GM19238 (cell line): Measurements from ENCODE around the gene SOX18.

Experiments
- DNase-seq: peaks from one replicate; pipeline ENCODE4 v3.0.0; 2011; ENCODE audit warnings: low spot score; ENCODE audit not compliant: insufficient read length

Gene SOX18

DNA sequence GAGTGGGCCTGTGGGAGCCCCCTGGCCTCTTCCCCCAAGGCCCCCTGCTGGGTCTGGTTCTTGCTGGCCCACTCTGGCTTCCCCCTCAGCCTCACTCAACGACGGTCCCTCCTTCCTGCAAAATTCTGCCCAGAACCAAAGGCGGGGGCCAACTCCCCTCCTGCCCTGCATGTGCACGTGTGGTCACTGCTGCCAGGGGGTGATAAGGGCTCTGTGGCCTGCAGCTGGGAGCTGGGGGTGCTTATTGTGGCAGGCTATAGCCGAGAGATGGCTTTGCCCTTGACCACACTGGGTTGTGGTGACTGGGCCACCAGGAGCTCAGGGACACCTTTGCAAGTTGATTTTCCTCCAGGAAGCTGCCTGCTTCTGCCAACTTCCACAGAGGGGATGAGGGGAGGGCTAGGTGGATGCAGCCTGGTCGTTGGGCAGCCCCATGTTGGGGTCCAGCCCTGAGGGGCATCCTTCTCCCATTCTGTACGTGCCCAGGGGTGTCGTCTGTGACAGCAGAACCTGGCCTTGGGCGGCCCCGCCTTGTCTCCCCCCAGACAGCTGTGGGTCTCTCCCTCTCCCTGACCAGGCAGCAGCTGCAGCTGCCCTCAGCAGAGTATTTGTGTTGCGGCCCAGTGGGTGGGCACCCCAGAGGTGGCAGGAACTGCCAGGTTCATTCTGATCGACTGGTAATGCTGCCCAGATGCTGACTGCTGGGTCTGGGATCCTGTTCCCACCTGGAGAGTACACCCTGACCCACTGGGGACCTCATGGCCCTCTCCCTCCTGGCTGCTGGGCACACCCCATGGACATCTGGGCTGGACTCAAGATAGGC is 19.2 kb upstream of the SOX18 start:
- DNase-seq, result no peak

DNA sequence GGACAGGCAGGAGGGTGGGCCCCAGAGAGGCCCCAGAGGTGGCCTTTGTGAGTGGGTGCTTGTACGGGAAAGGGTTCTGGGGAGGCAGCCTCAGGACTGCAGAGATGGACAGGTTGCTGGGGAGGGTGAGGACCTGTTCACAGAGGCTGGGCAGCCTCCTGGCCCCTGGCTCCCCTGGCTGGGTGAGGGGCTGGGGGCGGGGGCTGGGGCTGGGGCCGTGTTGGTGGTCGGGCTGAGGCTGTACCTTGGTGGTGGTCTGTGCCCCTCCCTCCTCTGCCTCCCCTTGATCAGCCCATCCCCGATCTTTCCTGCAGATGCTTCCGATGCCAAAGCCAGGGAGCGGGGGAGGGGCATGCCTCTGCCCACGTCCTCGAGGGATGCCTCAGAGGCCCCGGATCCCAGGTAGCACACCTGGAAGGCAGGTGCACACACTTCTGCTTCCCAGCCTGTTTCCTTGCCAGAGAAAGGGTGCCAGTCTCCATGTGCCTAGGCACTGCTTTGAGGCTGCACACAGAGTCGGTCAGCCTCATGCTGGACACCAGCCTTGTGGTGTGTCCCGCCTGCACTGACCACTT is 18.4 kb upstream of the SOX18 start:
- DNase-seq, result no peak

DNA sequence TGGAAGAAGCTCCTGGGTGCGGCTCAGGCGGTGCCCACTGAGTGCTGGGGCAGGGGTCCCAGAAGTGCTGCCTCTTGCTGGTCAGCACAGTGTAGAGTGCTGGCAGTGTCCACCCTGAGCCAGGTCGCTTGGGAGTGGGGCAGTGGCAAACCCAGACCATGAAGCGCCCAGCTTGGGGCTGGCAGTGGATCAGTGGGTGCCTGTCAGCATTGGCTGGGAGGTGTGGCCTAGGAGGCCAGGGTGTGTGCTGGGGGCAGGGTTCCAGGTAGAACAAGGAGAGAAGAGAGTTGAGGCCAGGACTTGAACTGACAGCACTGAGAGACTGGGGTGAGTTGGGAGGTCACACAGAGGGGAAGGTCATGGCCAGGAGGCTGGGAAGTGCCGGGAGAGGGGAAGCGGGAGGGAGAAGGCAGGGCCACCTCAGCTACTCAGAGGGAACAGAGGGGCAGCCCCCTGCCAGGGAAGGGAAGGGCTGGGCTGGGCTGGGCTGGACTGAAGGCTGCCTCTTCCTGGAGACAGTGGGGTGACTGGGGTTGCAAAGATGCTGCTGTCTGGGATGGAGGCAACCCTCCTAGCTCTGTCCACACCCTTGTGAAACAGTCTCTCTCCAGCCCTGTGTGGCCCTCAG is 17.7 kb upstream of the SOX18 start:
- DNase-seq, result no peak

DNA sequence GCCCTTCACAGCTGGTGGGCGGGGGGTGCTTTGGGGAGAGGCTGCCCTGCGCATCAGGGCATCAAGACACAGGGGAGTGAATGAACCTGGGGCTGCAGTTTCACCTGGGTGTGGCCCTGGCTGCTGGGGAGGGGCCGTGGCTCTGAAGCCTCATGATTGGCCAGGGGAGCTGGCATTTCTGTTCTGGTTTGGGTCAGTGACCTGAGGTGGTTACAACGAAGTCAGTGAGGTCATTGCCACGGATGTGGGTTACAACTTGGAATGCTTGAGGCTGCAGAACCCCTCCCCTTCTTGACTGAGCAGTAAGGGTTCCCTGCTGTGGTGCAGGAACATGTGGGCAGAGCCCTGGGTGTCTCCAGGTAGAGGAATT is 16.5 kb upstream of the SOX18 start:
- DNase-seq, result peak; percentile 80

DNA sequence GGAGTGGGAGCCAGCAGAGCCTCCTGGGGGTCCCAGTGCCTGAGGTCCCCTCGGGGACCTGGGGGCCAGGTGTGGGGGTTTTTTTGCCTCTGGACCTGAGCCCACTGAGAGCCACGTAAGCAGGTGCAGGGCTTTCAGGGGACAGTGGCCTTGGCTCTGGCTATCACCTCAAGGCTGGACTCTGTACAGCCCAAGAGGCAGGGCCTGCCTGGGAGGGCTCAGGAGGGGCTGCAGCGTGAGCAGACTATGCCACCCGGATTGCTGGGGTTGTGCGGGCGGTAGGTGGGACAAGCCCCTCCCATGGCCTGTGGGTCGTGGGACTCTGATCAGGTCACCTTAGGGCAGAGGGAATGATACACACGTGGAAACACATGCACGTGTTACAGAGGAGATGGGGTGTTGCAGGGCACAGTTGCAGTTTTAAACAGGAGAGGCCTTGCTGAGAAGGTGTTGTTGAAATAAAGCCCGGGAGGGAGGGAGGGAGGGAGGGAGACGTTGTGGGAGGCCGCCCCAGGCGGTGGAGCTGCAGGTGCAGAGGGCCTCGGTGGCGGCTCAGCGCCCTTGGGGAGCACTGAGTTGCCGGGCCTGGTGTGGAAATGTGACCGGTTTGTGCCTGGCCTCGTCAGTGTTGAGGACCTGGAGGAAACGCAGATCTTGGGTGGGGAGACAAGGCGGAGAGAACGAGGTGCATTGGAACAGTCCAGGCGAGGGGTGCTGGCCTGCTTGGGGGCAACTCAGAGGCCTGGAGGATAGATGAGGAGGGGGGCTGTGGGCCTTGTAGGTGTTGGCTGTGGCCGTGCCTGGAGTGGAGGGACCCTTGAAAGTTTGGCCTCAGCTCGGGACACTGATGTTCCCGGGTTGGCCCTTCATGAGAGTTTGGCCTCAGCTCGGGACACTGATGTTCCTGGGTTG is 15.9 kb upstream of the SOX18 start:
- no peak for DNase-seq

DNA sequence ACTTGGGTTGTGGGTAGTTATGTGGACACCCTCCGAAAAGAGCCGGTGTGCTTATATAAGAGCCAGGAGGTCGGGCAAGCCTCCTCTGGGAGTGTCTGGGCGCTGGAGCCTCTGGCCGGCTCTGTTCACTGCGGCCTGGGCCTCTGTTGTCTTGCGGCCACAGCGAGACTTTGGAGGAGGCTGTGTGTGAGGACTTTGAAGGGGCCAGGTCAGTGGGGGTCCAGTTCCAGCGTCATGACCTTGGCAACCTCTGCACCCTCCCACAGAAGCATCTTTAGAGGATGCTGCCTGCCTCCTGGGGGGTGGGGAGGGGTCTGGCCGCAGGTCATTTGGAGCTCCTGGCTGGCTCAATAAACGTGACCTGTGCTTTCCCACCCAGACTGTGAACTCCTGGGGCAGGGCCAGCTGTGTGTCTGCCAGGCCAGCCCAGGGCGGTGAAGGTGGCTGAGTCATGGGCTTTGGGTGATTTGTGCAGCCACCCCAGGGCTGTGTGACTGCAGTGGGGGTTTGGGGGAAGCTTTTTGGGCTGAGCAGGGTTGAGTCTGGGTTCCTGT is 14.8 kb upstream of the SOX18 start:
- DNase-seq, result no peak

DNA sequence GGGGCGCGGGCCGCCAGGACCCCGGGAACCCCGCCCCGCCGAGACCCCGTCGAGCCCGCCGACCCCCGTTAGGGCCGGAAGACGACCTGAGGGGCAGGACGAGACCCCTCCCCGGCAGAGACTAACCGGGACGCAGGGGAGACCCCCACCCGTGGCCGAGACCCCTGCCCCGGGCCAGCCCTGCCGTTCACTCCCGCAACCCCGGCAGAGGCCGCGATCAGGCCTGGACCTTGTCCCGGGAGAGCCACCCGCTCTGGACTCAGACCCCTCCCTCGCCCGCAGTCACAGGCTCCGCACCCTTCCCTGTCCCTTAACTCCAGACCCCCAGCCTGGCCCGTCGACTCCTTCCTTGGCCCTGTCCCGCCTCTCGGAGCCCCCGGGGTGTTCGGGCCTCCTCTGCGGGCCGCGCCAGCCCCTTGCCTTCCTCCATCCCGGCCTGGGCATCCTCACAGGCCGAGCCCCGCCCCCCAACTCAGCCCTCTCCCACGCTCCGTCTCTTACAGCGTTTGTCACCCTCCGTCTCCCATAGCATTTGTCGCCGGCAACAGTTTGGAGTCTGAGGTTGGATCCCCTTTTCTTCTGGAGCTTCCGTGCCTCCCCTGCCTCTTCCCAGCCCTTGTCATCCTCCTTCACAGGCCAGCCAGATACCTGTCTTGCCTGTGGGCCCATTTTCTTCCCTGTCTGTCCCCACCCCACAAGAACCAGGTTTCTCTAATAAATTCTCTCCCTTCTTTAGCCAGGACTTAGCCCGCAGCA is 14.1 kb upstream of the SOX18 start:
- no peak for DNase-seq

DNA sequence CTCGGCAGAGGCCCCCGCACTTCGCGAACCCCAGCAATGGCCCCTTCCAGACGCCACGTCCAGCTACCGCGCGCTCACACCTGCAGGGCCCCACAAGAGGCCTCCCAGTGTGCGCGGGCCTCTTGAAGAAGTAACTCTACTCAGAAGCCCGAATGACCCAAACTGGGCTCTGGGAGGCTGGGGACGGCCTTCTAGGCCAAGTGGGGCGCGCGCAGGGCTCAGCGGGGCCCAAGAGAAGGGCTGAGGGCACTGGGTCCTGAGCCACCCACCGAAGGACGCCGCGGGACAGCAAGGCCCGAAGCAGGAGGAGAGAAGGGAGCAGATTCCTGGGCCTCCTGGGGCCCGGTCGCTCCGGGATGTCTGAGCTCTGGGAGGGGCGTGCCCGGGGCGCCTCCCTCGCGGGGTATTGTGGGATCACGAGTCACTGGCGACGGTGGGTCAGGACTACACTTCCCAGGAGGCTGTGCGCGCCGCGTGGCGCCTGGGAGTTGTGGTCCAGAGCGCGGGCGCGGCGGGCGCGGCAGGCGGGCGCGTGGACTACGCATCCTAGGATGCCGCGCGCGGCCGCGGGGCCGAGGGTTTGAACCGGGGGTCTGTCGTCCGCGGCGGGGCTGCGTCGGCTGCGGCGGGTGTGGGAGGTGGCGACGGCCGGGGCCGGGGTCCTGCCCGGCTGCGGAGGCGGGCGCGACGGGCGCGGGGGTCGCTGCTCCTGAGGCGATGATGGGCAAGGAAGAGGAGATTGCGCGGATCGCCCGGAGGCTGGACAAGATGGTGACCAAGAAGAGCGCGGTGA is 13.4 kb upstream of the SOX18 start, which contains the start of gene TCEA2:
Gene TCEA2 (plus strand): TSS at position 603 of the 793 bp plus-strand sequence. CDS start 115 bp downstream, at position 718.
- peak; percentile 99 for DNase-seq

DNA sequence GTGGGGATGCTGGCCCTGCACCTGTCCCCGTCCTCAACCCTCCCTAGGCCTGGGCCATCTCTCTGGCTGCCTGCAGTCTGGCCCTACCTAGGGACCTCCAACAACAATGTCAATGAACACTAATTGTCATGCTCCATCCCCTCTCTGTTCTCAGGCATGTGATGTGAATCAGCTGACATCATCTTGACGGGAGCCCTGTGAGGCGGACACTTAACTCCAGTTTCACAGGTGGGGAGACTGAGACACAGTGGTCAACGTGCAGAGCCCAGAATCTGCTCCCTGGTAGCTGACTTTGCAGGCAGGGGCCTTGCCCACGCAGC is 12.8 kb upstream of the SOX18 start:
- DNase-seq, result no peak

DNA sequence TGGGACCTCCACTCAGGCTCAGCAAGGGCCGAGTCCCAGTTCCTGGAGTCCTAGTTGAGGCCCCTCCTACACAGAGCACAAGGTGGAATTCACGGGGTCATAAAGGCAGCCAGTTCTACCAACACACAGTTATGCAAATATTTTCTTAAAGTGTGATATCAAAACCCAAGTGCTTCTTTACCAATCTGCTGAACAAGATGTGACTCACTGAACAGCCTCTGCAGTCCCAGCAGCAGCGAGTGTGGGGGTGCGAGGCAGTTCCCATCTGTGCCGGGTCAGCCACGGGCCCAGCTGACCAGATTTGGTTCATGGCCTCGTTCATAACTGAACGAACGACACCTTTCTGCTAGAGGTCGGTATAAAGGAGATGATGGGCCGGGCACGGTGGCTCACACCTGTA is 9.1 kb upstream of the SOX18 start:
- no peak for DNase-seq

DNA sequence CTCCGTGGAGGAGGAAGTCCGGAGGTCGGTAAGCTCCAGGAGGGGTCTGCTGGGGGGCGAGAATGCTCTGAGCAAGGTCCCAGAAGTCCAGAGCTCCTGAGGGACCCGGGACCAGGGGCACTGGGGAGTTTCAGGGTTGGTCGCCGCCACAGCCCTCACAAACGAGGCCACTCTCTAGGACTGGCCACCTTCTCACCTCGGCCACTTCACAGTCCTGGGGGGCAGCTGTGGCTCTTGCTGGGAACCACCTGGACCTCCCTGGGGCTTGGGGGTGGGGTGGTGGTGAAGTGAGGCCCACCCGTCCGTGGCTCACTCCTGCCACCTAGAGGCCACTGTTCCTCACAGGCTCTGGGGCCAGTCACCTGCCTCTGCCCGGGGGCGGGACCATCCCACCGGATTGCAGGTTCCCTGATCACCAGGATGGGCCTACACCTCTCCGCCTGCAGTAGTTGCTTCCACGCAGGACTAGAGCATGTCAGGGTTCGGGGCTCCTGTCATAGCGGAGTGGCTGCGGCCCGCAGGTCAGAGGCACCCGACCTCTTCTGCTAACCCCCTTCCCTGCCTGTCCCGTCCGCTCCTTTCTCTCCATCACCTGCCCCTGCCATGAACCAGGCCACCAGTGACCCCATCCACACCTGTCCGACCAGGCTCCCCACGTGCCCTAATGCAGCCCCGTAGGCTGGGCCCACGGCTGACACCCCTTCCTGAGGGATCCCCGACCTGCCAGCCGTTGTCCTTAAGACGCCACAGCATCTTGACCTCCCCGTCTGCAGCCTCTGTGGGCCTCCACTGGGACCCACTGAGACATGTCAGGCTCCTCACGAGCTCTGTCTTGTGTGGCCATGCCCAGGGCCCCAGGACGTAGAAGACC is 8.4 kb upstream of the SOX18 start:
- peak; percentile 93 for DNase-seq

DNA sequence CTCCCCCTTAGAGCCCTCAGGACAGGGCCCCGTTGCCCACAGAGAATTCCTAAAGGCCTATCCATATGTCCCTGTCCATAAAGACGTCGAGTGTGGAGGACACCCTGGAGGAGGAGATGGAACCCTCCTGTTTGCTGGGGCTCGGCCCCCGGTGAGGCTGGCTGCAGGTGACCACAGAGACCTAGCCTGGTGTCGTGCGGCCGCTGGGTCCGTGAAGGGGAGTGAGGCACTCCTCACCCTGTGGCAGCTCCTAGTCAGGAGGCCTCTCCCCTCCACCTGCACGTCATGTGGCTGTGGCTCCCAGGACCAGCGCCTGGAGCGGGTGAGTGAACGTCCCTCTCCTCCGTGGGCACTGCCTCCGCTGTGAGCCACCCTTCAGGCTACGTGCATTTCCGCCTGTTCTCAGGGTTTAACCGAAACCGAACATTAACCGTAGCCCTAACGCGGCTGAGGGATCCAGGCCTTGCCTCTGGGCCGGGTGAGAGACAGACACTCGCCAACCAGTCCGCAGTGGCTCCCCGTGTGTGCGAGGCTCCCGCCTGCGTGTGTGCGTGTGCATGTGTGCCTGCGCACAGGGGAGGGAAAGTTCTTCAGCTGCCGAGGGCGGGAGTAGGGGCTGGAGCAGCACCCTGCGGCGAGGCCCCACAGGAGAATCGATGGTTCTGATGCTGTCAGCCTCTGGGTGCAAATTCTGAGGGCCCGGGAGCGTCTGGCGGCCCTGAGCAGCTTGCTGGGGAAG is 7.6 kb upstream of the SOX18 start:
- no peak for DNase-seq

DNA sequence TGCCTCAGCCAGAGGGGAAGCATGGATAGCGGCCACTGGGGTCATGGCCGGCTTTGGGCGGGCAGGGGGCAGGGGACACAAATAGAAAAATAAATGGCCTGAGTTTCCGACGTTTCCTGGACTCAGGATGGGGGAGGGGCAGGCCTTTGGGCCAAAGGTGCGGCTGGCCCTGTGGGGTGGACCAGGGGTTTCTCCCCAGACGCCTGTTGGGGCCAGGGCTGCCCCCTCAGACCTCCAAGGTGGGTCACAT is 7.1 kb upstream of the SOX18 start:
- no peak for DNase-seq

DNA sequence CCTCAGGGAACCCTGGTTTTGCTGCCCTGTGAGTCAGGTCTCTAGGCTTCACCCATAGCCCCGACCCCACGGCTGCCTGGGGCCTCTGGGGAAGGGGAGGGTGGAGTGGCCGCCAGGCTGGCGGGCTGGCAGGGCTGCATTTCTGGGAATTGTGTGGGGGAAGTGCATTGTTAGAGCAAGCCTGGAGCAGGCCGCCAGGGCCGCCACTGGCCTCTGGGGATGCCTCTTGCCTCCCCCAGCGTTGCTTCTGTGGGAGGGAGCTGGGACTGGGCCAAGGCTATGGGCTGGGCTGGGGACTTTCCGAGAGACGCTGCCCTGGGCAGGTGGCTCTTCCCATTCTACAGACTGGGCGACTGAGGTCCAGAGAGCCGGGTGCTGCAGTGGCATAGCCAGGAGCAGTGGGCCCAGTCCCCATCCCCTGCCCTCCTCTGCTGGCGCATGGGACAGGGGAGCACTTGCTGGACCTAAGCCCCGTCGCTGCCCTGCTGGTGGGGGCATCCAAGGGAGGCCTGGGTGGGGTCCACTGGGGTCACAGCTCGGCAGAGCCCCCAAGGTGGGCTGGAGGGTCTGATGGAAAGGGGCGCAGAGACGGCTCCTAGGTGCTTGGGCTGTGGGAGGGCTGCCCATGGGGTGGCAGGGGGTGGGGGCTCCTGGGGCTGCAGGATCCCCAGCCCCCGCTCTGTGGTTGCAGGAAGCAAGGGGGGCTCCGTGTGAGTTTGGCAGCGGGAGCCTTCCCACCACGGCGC is 6.6 kb upstream of the SOX18 start:
- no peak for DNase-seq

DNA sequence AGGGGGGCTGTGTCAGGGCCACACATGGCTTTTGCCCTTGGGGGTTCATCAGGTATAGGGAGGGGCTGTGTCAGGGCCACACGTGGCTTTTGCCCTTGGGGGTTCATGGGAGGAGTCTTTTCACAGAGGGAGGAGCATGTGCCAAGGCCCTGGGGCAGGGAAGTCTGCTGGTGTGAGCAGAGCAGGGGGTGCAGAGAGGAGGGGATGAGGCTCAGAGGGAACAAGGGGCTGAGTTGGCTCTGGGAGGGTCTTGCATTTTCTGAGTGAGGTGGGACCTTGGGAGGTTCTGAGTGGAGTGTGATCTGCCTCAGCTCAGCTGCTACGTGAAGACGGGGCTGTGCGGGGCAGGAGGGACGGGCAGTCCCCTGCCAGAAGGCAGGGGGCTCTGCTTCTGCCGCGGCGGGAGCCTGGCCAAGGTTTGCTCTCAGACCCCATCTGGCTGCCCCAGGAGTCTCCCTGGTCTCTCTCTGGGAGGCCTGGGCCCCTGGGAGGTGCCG is 6.0 kb upstream of the SOX18 start:
- DNase-seq, result no peak

DNA sequence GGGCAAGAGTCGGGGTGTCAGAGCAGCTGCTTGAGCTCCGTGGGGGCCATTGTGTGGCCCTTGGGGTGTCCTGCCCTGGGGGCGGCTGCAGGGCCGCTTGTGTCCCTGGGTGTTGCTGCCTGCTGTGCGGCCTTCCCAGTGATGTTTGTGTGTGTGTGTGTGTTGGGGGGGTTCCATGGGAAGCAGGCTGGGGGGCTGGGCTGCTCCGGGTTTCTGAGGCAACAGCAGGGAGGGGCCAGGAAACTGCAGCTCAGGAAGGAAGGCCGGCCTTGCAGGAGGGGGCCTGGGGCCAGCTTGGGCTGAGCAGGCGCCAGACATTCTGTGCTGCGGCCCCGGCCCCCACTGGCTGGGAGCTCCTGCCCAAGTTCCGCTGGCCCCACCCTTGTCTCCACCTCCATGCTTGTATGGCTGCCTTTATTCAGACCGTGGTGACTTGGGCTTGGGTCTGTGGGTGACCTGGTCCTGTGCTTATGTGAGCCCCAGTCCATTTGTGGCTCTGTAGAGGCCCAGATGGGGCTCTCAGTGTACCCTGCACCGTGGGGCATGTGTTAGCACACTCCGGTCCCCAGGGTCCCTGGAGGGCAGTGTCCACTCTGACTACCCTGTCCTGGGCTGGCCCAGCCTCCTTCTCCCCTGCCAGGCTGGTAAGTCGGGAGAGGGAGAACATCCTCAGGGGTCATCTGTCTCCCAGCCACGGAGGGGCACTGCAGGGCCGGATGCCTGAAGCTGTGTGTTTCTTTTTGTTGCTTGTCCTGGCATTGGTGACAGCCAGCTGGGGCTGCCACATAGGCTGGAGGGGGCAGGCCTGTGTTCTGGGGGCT is 4.6 kb upstream of the SOX18 start:
- no peak for DNase-seq
